AG09309 (cell line): Measurements from ENCODE around the gene RFX6.
"Not testable (repeated sequence)": the region's sequence is repeated elsewhere in the genome, so short reads cannot be mapped to it uniquely, and the experiment has no call there.

Experiments
- DNase-seq: peaks from one replicate; pipeline ENCODE4 v3.0.0-alpha.2; 2010; ENCODE audit warnings: low read depth
- H3K4me3 ChIP-seq: 2 replicates; pipeline ENCODE4 v1.5.1; 2011; ENCODE audit warnings: mild to moderate bottlenecking, low read depth, low read length, moderate library complexity; ENCODE audit not compliant: control insufficient read depth
- TF ChIP-seq, protein P1 (sequence below): IDR thresholded peaks from 2 replicates; pipeline ENCODE4 v1.5.1; 2011; ENCODE audit warnings: mild to moderate bottlenecking, low read depth, low read length, inconsistent platforms; ENCODE audit not compliant: insufficient read depth, control insufficient read depth; ENCODE audit errors: missing control alignments

The RFX6 gene, protein sequence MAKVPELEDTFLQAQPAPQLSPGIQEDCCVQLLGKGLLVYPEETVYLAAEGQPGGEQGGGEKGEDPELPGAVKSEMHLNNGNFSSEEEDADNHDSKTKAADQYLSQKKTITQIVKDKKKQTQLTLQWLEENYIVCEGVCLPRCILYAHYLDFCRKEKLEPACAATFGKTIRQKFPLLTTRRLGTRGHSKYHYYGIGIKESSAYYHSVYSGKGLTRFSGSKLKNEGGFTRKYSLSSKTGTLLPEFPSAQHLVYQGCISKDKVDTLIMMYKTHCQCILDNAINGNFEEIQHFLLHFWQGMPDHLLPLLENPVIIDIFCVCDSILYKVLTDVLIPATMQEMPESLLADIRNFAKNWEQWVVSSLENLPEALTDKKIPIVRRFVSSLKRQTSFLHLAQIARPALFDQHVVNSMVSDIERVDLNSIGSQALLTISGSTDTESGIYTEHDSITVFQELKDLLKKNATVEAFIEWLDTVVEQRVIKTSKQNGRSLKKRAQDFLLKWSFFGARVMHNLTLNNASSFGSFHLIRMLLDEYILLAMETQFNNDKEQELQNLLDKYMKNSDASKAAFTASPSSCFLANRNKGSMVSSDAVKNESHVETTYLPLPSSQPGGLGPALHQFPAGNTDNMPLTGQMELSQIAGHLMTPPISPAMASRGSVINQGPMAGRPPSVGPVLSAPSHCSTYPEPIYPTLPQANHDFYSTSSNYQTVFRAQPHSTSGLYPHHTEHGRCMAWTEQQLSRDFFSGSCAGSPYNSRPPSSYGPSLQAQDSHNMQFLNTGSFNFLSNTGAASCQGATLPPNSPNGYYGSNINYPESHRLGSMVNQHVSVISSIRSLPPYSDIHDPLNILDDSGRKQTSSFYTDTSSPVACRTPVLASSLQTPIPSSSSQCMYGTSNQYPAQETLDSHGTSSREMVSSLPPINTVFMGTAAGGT

DNA sequence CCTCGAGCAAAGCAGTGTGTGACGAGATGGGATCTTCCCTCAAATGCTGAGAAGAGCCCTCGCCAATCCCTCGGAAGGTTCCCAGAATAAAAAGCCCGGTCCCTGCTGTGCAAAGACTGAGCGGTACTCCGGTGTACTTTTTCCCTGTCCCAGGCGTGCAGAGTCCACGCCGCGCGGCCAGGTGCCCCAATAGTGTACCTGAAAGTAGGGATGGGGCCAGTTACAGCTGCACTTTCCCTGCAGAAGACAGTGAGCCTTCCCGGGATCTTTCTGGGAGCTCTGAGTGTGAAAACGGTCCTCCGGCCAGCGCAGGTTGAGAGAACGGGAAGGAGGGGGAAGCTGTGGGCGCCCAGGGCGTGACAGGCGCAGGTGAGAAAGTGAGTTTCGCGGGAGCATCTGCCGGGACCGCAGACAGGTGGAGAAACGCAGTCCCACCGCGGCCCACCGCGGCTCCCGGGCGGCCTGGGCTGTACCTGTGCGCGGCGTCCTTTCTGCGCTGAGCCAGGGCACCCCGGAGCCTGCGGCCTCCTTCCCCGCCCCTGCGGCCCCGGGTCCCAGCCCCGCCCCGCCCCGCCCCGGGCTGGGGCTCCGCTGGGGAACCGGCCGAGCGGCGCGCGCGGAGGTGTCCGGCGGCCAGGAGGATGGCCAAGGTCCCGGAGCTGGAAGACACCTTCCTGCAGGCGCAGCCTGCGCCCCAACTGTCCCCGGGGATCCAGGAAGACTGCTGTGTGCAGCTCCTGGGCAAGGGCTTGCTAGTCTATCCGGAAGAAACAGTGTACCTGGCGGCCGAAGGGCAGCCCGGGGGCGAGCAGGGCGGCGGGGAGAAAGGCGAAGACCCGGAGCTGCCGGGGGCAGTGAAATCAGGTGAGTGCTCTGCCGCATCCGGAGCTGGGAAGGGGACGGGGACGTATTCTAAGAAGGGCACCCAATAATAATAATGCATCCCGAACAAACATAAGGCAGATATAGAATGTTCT lies at the start of gene RFX6:
TSS of gene RFX6 (plus strand) at position 608 of the 977 bp plus-strand sequence. CDS start at position 642, 34 bp downstream.
- no peak for DNase-seq
- TF ChIP-seq, protein P1, sequence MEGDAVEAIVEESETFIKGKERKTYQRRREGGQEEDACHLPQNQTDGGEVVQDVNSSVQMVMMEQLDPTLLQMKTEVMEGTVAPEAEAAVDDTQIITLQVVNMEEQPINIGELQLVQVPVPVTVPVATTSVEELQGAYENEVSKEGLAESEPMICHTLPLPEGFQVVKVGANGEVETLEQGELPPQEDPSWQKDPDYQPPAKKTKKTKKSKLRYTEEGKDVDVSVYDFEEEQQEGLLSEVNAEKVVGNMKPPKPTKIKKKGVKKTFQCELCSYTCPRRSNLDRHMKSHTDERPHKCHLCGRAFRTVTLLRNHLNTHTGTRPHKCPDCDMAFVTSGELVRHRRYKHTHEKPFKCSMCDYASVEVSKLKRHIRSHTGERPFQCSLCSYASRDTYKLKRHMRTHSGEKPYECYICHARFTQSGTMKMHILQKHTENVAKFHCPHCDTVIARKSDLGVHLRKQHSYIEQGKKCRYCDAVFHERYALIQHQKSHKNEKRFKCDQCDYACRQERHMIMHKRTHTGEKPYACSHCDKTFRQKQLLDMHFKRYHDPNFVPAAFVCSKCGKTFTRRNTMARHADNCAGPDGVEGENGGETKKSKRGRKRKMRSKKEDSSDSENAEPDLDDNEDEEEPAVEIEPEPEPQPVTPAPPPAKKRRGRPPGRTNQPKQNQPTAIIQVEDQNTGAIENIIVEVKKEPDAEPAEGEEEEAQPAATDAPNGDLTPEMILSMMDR = no peak
- no peak within 1 kb of the TSS for H3K4me3 ChIP-seq

DNA sequence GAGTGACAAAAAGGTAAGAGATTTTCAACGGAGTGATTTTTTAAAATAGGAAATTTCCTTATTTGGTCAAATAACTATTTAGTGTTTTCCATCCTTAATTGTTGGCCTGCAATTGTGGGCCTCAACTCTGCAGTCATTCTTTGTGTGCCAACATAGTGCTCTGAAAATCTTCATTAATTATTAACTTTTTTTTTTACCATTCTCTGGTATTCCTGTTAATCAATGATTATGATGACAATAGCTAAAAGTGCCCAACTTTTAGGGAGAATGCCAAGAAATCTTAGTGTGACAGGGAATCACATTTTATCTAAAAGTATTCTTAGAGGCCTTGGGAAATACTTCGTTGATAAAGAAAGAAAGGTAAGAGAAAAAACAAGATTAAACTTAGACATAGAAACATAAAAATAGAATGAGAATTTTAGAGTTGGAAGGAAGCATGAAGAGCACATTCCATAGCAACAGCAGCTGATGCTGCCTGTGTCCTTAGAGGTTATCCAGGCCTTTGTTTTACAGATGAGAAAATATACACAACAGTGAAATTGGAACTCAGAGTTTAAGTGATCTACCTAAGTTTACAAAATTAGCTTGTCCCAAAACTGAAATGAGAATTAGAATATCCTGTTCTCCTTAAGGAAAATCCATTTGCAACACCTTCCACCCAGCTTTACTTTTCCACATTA lies 49.3 kb upstream of the RFX6 start:
- H3K4me3 ChIP-seq = no peak overlapping the region
- TF ChIP-seq, protein P1 = no peak
- no peak for DNase-seq

DNA sequence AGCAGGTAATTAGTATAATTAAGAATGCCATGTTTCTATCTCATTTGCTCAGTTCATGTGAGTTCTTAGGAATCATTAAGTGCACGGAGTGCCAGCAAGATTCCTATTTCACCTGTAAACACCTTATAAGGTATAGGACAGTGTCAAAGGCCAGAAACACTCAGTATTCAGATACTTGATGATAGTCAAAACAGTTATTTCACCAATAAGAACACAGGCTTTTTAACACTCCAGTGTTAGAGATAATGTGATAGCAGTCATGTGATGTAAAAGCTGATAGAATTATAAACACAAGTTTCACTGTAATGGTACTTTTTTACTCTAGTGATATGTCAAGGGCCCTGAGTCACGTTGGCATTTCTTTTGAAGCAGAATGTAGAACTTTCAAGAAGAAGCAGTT lies 48.1 kb upstream of the RFX6 start, which contains the start of gene GPRC6A:
TSS of gene GPRC6A (minus strand) at position 101 of the 400 bp plus-strand sequence. CDS start at position 31, 70 bp downstream.
- TF ChIP-seq, protein P1 = no peak
- no peak within 1 kb of the TSS for H3K4me3 ChIP-seq
- no peak for DNase-seq

DNA sequence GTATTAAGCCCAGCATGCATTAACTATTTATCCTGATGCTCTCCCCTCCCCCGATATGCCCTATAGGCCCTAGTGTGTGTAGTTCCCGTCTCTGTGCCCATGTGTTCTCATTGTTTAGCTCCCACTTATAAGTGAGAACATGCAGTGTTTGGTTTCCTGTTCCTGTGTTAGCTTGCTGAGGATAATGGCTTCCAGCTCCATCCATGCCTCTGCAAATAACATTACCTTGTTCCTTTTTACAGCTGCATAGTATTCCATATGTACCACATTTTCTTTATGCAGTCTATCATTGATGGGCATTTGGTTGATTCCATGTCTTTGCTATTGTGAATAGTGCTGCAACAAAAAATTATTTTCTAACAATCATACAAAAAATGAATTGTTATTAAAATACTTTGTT lies 42.5 kb upstream of the RFX6 start:
- not testable (repeated sequence) for DNase-seq

DNA sequence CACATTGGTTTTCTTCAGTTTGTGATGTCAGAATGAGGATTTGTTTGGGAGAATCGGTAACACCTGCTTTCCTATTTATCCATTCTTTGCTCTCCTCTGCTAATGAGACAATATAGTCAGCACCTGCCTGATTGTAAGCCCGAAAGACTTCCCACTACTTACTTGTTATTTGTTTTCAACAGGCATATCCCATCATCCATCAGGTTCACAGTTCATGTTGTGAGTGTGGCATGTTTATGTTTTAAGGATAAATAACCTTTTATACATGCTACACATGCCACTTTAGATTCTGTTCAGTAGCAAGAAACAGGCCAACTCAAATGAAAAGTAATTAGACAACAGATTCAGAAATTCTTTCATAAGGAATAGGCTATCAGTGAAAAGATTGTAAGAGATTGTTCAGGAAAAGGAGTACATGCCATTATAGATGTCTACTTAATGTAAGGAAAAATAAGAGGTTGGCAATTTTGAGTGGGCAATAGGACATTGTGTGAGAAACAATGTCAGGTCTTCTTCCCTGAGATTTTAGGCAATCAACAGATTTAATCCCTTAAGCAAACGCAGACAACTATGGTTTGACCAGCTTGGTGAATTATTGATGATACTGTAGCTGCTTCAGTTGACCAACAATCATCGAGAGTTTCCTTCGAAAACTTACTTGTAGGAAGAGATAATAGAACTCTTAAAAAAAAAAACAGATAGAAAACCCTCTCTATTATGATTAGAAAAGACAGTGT lies 40.3 kb upstream of the RFX6 start:
- TF ChIP-seq, protein P1 = no peak
- DNase-seq = no peak

More for the DNA sequence above, 42.5 kb upstream of the RFX6 start:
- not testable (repeated sequence) for H3K4me3 ChIP-seq

DNA sequence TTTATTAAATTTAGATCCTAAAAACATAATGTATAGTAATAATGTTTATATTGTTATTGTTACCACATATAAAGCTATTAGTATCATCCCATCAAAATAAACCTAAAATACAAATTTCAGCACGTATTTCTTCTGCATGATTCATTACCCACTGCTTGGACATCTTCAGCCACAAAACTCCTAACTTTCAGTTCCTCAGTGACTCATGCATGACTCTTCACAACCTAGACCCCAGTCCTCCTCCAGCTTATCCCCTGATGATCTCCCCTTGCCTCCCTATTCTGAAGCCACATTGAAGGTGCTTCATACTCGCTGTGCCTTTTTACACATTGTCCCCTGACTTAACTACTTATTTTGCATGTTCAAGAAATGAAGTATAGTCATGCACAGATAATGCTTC lies 37.0 kb upstream of the RFX6 start:
- no peak for DNase-seq
- no peak overlapping the region for H3K4me3 ChIP-seq
- TF ChIP-seq, protein P1 = no peak

More for the DNA sequence above, 40.3 kb upstream of the RFX6 start:
- no peak overlapping the region for H3K4me3 ChIP-seq
